ENCODE data around the gene PLXNA4.

- TF ChIP-seq MAX (CRISPR knock-in tag; IDR thresholded peaks at IDR 0.05) (no peak), ATF3 (CRISPR knock-in tag; conservative IDR thresholded peaks at IDR 0.05) (no peak), ESRRA (CRISPR knock-in tag; IDR thresholded peaks at IDR 0.05; ENCODE audit: borderline replicate concordance) (no peak)
Measured at GRCh38 chr7:132368246-132368900, 207.9 kb downstream of the PLXNA4 start.

Measured in WTC11 (cell line).